ENCODE measurements around the gene TRIM65. TPM values are rescaled to one million over a fixed set of nuclear protein-coding genes. Genes with fewer than 3 reads are reported as not detected.

TRIM65 gene
- total and polyA plus RNA-seq, 2 of the 13 experiments (the other 11 are each of a cell fraction or from before 2014, with no cell fraction given), result 10.3 to 22.4 TPM

GRCh38 chr17:75931062-75931461 is 34.3 kb upstream of the TRIM65 start:
- in situ Hi-C loops (cut with HindIII; ENCODE audit: extremely low pct_ligation_motif_present, low pct_unique_long_range_greater_than_20kb) (no loop called here), intact Hi-C loops (cut with micrococcal nuclease; ENCODE audit: unreplicated experiment) (no loop called here)
- Histone ChIP-seq H4K20me1 (ENCODE audit: insufficient read depth, low read length) (no peaks in the 10 kb centered on the region), H2AFZ (ENCODE audit: low read length) (no peak overlapping the region), H3K4me1 (ENCODE audit: insufficient read depth, low read length) (peaks cover 18% of the 10 kb centered on the region), H3K27me3 (ENCODE audit: control insufficient read depth in 1 of 2, insufficient read depth in 2 of 2, low read length in 2 of 2) (no peaks in the 10 kb centered on the region), H3K79me2 (ENCODE audit: insufficient read depth, low read length) (no peaks in the 10 kb centered on the region), H3K4me2 (ENCODE audit: low read depth, low read length) (no peak overlapping the region), H3K4me3 (replicated peaks in 1 of 3; ENCODE audit: insufficient read depth in 1 of 3, low read depth in 2 of 3, low read length in 3 of 3) (no peak overlapping the region), H3K9me3 (ENCODE audit: low read length) (no peaks in the 10 kb centered on the region), H3K36me3 (replicated peaks in 1 of 2; ENCODE audit: control insufficient read depth in 1 of 2, insufficient read depth in 2 of 2, low read length in 2 of 2) (no peaks in the 10 kb centered on the region), H3K9ac (ENCODE audit: insufficient read depth, low read depth, low read length) (no peak overlapping the region), H3K27ac (ENCODE audit: extremely low read length, insufficient read depth, low read length) (no peak overlapping the region)
- DNase-seq (ENCODE audit: low spot score) (no peak), FAIRE-seq (no peak), ATAC-seq (no peak)
- ChIA-PET CTCF (ENCODE audit: low intra/inter-chr PET ratio, low total read pairs) (no interaction called here), POLR2A (no interaction called here)
- BruUV-seq (replicated peaks), result no TSS peak
- no peak for TF ChIP-seq ZNF570 (CRISPR knock-in tag; IDR thresholded peaks at IDR 0.05; ENCODE audit: borderline replicate concordance)
- no peak for TF ChIP-seq LRRFIP1 (CRISPR knock-in tag; conservative IDR thresholded peaks at IDR 0.05)
- TF ChIP-seq KDM3A (CRISPR knock-in tag; IDR thresholded peaks at IDR 0.05; ENCODE audit: low read depth), result no peak
- TF ChIP-seq SNAPC2 (CRISPR knock-in tag; IDR thresholded peaks at IDR 0.05), result no peak
- no peak for TF ChIP-seq ZNF616 (CRISPR knock-in tag; IDR thresholded peaks at IDR 0.05; ENCODE audit: low read depth)
- TF ChIP-seq ZBTB34 (CRISPR knock-in tag; IDR thresholded peaks at IDR 0.05), result no peak
- TF ChIP-seq ZNF24 (IDR thresholded peaks at IDR 0.05), result no peak
- 62% methylated on average over 4 of the region's 4 CpGs for WGBS (ENCODE audit: low lambda C conversion rate)

Measured in HepG2 (cell line).